ENCODE data around the gene CASP5.

The CASP5 gene

DNA sequence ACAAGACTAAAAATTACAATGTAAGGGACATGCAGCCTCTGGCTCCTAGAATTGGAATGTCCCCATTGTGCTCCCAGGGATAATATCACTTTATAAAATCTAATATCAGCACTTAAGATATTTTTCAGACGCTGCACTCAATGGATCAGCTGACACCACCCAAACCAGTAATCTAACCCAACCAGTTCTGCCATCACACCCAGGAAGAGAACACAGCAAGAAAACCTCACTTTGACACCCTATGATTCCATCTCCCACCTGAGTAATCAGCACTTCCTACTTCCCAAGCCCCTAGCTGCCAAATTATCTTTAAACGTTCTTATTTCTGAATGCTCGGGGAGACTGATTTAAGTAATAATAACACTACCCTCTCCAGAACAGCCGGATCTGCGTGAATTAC, 57.2 kb downstream of the CASP5 start:
- no peak for DNase-seq

DNA sequence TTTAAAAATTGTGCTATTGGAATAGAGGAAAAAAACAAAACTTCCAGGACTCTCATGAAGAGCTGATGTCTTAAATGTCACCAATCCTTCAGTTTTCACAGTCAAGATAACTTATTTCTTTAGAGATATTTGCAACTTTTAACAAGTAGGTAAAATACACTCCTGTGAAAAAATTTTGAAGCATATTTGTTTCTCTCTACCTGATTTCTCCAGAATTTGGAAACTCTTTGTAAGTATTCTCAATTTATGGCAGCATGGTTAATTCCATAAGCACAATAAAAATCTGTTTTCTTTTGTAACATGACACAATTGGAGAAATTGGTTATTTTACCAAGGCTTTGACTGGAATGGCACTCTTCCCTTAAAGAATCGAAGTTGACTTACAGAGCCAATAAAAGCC, 58.7 kb downstream of the CASP5 start:
- DNase-seq: no peak

DNA sequence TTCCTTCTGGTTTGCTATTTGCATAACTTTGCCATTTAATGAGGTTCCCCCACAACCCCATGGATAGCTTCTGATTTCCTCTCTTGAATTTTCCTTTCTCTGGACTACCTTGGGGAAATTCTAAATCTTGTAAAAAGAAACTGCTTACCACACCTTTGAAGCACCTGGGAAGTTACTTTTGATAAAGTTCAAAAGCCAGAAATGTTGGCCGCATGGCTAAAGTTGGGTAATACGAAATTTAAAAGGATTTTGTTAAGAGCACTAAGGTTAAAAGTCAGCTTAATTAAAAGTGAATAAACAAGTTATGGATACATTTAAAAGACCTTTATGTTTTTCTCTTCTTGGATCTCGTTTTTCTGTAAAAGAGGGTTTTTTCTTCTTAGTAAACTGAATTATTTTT, 60.1 kb downstream of the CASP5 start:
- no peak for DNase-seq

GRCh38 chr11:104957280-104957679, 65.7 kb downstream of the CASP5 start:
- no peak for DNase-seq

- no peak for DNase-seq
Observed at GRCh38 chr11:104956528-104956927, 66.4 kb downstream of the CASP5 start.

DNA sequence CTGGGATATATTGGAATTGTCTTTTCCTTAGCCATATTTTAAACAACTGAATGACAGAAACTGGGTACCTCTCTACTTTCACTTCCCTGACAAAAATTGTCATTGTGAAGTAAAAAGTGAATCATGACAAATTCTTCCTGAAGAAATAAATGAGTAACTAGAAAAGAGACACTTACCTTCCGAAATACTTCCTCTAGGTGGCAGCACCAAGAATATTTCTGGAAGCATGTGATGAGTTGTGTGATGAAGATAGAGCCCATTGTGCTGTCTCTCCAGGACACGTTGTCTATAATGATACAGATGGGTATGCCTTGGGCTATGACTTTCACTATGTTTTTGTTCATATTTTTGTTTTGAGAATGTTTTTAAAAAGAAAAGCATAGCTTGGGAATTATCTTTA, 76.1 kb downstream of the CASP5 start:
- no peak for DNase-seq
